Adrenal gland (tissue), 19 donors: ENCODE results near the gene POU5F2. TPM values are rescaled to one million over a fixed set of nuclear protein-coding genes. Genes with fewer than 3 reads are reported as not detected.

Experiments used
- DNase-seq, 7 donors: peaks; one replicate each; pipeline ENCODE4 v3.0.0-alpha.2; 2019 to 2020
- H3K27ac ChIP-seq, 5 donors: fragments of 200-600 bp; sonication (generic) in 4 of 5; 1 replicate in 3 of 5; 2 replicates in 2 of 5; pipeline versions ENCODE4 v1.5.1 to v1.8.0; 2016 to 2020; ENCODE audit warnings: mild to moderate bottlenecking in 1 of 5
- H3K27me3 ChIP-seq: fragments of 200-600 bp; 2 replicates; pipeline ENCODE4 v1.8.0; 2021
- H3K36me3 ChIP-seq, 2 donors: fragments of 200-600 bp; replicated peaks in 1 of 2; 1 replicate in 1 of 2; 2 replicates in 1 of 2; pipeline versions ENCODE4 v1.5.1 to v1.8.0; 2018 to 2022
- H3K4me1 ChIP-seq, 2 donors: fragments of 200-600 bp; replicated peaks in 1 of 2; 1 replicate in 1 of 2; 2 replicates in 1 of 2; pipeline versions ENCODE4 v1.5.1 to v1.8.0; 2018 to 2021
- H3K4me3 ChIP-seq, 4 donors: fragments of 200-600 bp; sonication (generic) in 3 of 4; one replicate each; pipeline ENCODE4 v1.5.1; 2016 to 2018
- H3K9me3 ChIP-seq, 3 donors: fragments of 200-600 bp; sonication (generic) in 1 of 3; replicated peaks in 1 of 3; 1 replicate in 2 of 3; 2 replicates in 1 of 3; pipeline versions ENCODE4 v1.5.1 to v1.8.0; 2016 to 2021
- CTCF ChIP-seq, 6 experiments: fragments of 450-650 bp in 4 of 6; fragments of 200-600 bp in 2 of 6; sonication (generic) in 1 of 6; IDR thresholded peaks; 1 replicate in 5 of 6; 2 replicates in 1 of 6; pipeline versions ENCODE4 v1.5.1 to v1.8.0; 2016 to 2021; ENCODE audit warnings: antibody characterized with exemption in 6 of 6, mild to moderate bottlenecking in 2 of 6, moderate library complexity in 1 of 6
- POLR2A ChIP-seq, 2 donors: fragments of 450-650 bp; IDR thresholded peaks; one replicate each; pipeline ENCODE4 v1.6.1; 2017; ENCODE audit warnings: antibody characterized with exemption in 2 of 2, mild to moderate bottlenecking in 2 of 2, moderate library complexity in 1 of 2
- WGBS, 4 donors: extraction: QIAGEN DNeasy Blood & Tissue Kit in 2 of 4; methylation state at CpG; one replicate each; pipeline versions ENCODE4 v1.1.5 to v1.1.7; 2013 to 2017; 5-methylcytosine and 5-hydroxymethylcytosine counted together
- intact Hi-C, 2 donors: fragments of 100-400 bp; cut with DNase I; formaldehyde crosslinking; loops; one replicate each; pipeline versions ENCODE4 v1.14.1 to v1.15.0; 2022 to 2023
- long read RNA-seq, 10 donors: library from polyadenylated mRNA in 3 of 10; unstranded in 2 of 10; stranded (forward) in 1 of 10; transcript quantifications; one replicate each; pipeline ENCODE4 v2.0.0 and lab custom pipeline, GENCODE V29; 2021 to 2026
- polyA plus RNA-seq, 3 donors: library from polyadenylated mRNA; stranded (reverse); fragments of 200-250 nt in 2 of 3; fragments of 350-450 nt in 1 of 3; fragmentation: Illumina TruSeq in 1 of 3; extraction: RNeasy Lipid Tissue Mini Kit (QIAGEN cat#74804) in 1 of 3; gene quantifications; one replicate each; pipeline ENCODE4 v1.2.3, GENCODE V29; 2013 to 2014
- total RNA-seq, 9 donors: library from RNA; depleted of rRNA in 4 of 9; stranded (reverse); fragments of >200 nt in 4 of 9; fragments of 120-200 nt in 1 of 9; fragmentation: NEBNext Ultra II Directional in 1 of 9; extraction: Animal tissue kit (Norgen Biotek cat#: 25700) in 1 of 9; gene quantifications; one replicate each; pipeline versions ENCODE4 v1.1.0 to v1.2.4, GENCODE V29; 2013 to 2023
- donor health status: healthy with polysubstance abuse.
- donor health status: Bipolar disorder and iron deficiency.
- donor health status: DM: yes; HTN: yes; CAD: no.
- donor health status: DM: no; HTN: no; CAD: no.
- donor health status: DM: no; HTN: no; CAD: no.
- donor health status: DM: yes; HTN: yes; CAD: no.

POU5F2 gene
- 1 to 10 TPM in 3 of 9 donors, under 1 TPM in 6; 0.28 to 4.2 (median 0.79) TPM for total RNA-seq
- under 1 TPM; 0.02 to 0.48 (median 0.07) TPM for polyA plus RNA-seq
- long read RNA-seq, donor 1: 0 reads
- long read RNA-seq, donor 2, full-length matches to known transcripts: 1 of 1 reads
- long read RNA-seq, donor 2, partial matches to known transcripts: 0 of 1 reads
- long read RNA-seq, donor 2, other reads (novel, unspliced or antisense): 0 of 1 reads
- long read RNA-seq, donor 3, full-length matches to known transcripts: 2 of 2 reads
- long read RNA-seq, donor 3, partial matches to known transcripts: 0 of 2 reads
- long read RNA-seq, donor 3, other reads (novel, unspliced or antisense): 0 of 2 reads
- long read RNA-seq, donor 4: 0 reads
- long read RNA-seq, donor 5: 0 reads
- long read RNA-seq, donor 6: 0 reads
- long read RNA-seq, donor 7: 0 reads
- long read RNA-seq, donor 8, full-length matches to known transcripts: 1 of 1 reads
- long read RNA-seq, donor 8, partial matches to known transcripts: 0 of 1 reads
- long read RNA-seq, donor 8, other reads (novel, unspliced or antisense): 0 of 1 reads
- long read RNA-seq, donor 9: 0 reads
- long read RNA-seq, donor 10, full-length matches to known transcripts: 5 of 5 reads
- long read RNA-seq, donor 10, partial matches to known transcripts: 0 of 5 reads
- long read RNA-seq, donor 10, other reads (novel, unspliced or antisense): 0 of 5 reads

GRCh38 chr5:93741136-93741811 is at the start of gene POU5F2:
Gene POU5F2 (minus strand): TSS chr5:93741600. CDS start chr5:93741563, 37 bp downstream.
- Histone ChIP-seq H3K9me3 (no peaks in the 10 kb centered on the region), H3K27ac (no peak within 1 kb of the TSS), H3K4me3 (no peak within 1 kb of the TSS), H3K36me3 (no peaks in the 10 kb centered on the region), H3K4me1 (no peaks in the 10 kb centered on the region), H3K27me3 (no peaks in the 10 kb centered on the region)
- 92 to 96% (median 95%) methylated on average over 11 to 29 of the region's 29 CpGs for WGBS, 4 donors
- TF ChIP-seq CTCF (IDR thresholded peaks at IDR 0.05) (no peak), POLR2A (IDR thresholded peaks at IDR 0.05) (no peak)
- intact Hi-C loops: no loop called here
- no peak for DNase-seq

GRCh38 chr5:93790401-93790800 is 49.0 kb upstream of the POU5F2 start:
- WGBS, 4 donors: 92 to 96% (median 94%) methylated on average over 3 of the region's 3 CpGs
- DNase-seq: no peak
- Histone ChIP-seq H3K4me3 (no peak overlapping the region), H3K9me3 (no peaks in the 10 kb centered on the region), H3K36me3 (no peaks in the 10 kb centered on the region), H3K27me3 (no peaks in the 10 kb centered on the region), H3K27ac (no peak overlapping the region), H3K4me1 (no peaks in the 10 kb centered on the region)
- intact Hi-C loops: loop anchor here (10.0 kb wide), 2 partner anchors 196 to 206 kb away; partner anchors contain the start of genes NR2F1 (in 1 of the 2) and NR2F1-AS1 (in 1 of the 2)
- TF ChIP-seq CTCF (IDR thresholded peaks at IDR 0.05): no peak

- no peak for TF ChIP-seq POLR2A (IDR thresholded peaks at IDR 0.05)
- no peak for TF ChIP-seq CTCF (IDR thresholded peaks at IDR 0.05)
- Histone ChIP-seq H3K9me3 (no peaks in the 10 kb centered on the region), H3K36me3 (no peaks in the 10 kb centered on the region), H3K4me1 (no peaks in the 10 kb centered on the region), H3K27ac (no peak overlapping the region), H3K27me3 (no peaks in the 10 kb centered on the region), H3K4me3 (no peak overlapping the region)
- 43 to 58% (median 49%) methylated on average over 5 of the region's 5 CpGs for WGBS, 4 donors
- no peak for DNase-seq
- intact Hi-C loops: loop anchor here (10.0 kb wide), 2 partner anchors 195 to 205 kb away; partner anchors contain the start of genes NR2F1 (in 1 of the 2) and NR2F1-AS1 (in 1 of the 2)
These were observed 48.0 kb upstream of the POU5F2 start for GRCh38 chr5:93789173-93790067.
